GM19455 (cell line): ENCODE measurements around the gene EPAS1.

Experiments used
- ATAC-seq: cut with Tn5 transposase; IDR thresholded peaks from one replicate; pipeline ENCODE4 v1.9.1; 2021; ENCODE audit not compliant: unreplicated experiment

EPAS1 gene

GRCh38 chr2:46380038-46380940 lies 83.1 kb downstream of the EPAS1 start:
- ATAC-seq = no peak

DNA sequence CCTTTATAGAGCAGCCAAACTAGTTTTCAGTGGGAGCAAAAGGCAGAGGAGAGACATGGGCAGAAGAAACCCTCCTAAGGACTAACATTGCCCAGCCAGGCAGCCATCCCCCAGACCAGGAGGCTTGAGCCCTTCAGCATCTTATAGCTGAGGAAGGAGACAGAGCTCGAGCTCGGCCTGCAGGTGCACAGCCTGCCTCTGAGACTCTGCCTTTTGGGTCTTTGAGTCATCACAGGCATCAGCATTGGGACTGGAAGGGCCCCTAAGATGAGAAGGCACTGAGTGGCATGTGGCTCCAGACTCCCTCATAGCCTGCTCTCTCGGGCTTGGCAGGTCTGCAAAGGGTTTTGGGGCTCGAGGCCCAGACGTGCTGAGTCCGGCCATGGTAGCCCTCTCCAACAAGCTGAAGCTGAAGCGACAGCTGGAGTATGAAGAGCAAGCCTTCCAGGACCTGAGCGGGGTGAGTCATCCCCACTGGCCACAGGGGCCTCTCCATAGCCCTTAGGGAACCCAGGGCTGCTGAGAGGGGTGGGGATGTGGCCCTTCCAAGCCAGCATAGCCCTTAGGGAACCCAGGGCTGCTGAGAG lies 84.1 kb downstream of the EPAS1 start:
- ATAC-seq = no peak

DNA sequence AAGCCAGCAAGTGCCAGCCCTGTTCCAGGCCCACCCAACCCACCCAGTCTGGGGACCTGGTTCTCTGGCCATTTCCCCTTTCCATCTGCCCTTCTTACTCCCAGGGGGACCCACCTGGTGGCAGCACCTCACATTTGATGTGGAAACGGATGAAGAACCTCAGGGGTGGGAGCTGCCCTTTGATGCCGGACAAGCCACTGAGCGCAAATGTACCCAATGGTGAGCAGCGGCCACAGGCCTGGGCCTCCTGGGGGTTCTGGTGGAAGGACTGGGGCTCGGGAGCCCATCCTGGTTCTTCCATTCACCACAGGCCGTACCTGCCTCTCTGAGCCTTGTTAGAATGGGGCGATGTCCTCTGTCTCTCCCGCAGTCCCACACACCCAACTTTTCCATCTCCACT lies 84.7 kb downstream of the EPAS1 start:
- ATAC-seq = no peak

DNA sequence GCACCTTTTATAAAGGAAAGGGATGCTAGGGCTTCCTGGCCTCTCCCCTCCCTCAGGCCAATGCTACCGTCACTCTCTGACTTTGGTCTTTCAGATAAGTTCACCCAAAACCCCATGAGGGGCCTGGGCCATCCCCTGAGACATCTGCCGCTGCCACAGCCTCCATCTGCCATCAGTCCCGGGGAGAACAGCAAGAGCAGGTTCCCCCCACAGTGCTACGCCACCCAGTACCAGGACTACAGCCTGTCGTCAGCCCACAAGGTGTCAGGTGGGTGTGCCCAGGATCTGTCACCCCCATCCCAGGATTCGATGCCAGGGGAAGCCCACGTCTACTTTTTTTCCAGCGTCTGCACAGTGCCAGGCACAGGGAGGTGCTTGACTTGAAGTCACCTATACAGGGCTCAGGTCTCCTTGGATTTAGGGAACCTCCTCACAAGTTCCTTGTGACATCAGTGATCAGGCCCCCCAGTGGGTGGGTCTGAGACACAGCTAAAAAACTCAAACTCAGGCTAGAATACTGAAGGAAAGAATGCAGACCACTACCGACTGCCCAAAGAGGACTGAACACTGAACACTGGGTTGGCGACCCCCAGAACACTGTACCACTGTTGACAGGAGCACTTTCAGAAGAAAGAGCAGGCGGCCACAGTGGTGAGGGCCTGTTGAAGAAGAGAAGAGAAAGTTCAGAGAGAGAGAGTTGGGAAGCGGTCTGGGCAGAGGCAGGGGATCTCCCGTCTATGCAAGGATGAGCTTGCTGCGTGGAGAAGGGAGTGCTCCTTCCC lies 85.3 kb downstream of the EPAS1 start:
- no peak for ATAC-seq

DNA sequence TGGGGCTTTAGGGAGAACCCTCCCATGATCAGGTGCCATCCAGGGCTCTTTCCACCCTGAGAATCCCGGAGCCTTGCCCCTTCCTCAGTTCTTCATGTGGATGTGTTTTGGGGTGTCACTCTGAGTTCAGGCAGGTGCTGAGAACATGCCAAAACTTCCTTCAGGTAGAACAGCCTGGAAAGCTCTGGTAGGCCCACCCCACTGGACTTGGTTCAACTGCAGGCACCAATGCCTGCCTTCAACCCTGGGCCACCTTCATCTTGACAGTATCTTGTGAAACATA lies 85.8 kb downstream of the EPAS1 start:
- no peak for ATAC-seq

DNA sequence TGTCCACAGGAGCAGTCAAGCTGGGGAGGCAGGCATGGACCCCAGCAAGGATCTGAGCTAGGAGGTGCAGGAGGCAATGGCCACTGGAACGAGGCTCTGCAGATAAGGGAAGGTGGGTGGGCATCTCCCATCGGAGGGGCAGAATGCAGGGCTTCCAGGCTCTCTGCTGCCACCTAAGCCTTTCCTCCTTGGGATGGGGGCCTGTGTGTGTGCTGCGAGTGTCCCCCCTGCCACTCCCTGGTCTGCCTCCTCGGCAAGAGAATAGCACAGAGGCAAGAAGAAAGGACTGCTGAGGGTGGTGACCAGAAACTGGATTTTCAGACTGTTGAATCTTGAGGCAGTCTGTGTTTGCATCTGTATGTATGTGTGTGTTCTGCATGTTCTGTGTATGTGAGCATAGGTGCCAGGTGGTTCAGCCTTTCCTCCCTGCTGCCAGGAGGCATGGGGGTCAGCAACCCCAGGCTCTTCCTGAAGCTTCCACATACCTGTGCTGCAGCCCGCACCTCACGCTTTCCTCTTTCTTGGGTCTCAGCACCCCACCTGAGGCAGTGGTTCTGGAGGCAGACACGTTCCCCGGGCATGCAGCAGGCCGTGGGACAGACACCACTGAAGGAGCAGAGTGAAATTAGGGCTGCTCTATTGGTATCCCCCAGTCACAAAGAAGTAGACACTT lies 86.7 kb downstream of the EPAS1 start:
- ATAC-seq = no peak

- no peak for ATAC-seq
Observed at GRCh38 chr2:46384457-46384815, 87.2 kb downstream of the EPAS1 start.

GRCh38 chr2:46385786-46386577 lies 88.8 kb downstream of the EPAS1 start:
- ATAC-seq = no peak

GRCh38 chr2:46386763-46387162 lies 89.6 kb downstream of the EPAS1 start:
- no peak for ATAC-seq

- no peak for ATAC-seq
Observed at GRCh38 chr2:46387292-46387691, 90.1 kb downstream of the EPAS1 start.

GRCh38 chr2:46387886-46388515 lies 90.8 kb downstream of the EPAS1 start:
- ATAC-seq = no peak

GRCh38 chr2:46388881-46389280 lies 91.7 kb downstream of the EPAS1 start:
- no peak for ATAC-seq

- ATAC-seq = no peak
Observed at GRCh38 chr2:46389417-46389916, 92.3 kb downstream of the EPAS1 start.

DNA sequence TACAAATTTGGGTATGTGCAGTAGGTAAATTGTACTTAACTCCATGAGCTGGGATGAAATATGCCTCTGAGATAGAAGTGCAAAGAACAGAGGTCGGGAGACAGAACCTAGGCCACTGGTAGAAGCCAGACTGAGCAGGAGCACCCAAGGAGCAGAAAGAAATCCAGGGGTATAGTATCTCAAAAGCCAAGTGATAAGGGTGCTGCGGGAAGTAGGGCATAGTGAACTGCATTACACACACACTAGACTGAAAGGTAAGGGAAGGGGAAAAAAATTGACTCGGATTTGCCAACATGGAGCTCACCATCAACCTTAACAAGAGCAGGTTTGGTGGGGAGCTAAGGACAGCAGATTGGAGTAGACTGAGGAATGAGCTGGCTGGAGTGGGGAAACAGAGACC lies 92.8 kb downstream of the EPAS1 start:
- no peak for ATAC-seq

DNA sequence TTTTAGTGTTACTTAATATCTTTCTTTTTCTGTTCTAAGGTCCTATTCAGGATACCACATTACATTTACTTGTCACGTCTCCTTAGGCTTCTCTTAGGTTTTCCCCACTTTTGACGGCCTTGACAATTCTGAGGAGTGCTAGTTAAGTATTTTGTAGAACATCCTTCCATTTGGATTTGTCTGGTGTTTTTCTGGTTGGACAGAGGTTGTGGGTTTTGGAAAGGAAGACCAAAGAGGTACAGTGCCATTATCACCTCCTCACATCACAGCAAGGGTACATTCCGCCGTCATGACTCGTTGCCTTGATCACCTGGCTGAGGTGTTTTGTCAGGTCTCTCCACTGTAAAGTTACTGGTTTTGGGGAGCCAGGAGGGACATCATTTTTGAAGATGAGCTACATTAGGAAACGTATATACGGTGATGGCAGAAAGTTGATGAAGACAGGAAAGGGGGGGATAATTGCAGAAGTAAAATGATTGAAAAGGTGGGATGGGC lies 93.7 kb downstream of the EPAS1 start:
- no peak for ATAC-seq

DNA sequence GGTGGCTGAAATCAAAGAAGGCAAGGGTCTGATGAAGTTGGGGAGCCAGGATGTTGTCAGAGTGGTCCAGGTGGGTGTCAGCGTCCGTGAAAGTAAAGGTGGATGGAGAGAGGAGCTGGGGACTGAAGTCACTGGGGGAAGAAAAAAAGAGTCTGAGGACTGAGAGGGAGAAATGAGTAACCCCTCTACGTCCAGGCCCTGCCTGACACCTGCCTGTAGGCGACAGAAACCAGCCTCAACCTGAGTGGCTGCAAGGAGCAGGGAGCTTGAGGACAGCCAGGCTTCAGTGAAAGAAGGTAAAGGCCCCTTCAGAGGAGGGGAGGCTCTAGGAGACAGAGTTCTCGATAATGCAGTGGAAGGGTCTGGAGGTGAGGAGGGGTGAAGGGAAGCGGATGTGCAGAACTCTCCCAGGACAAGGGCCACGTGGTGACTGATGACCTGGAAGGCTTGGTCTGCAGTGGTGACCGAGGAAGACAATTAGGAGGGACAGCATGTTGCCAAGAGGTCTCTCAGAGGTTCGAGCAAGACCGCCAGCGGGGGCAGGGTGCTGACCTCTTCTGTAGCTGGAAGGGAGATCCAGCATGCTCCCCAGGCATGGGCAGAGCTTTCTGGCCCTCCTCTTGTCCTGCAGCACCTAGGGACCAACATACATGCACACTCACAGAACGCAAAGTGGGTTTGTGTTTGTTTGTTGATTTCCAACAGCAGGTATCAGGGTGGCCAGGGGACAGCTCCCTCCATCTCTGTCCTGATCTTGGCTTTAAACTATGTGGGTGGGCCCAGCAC lies 95.5 kb downstream of the EPAS1 start:
- ATAC-seq = no peak

GRCh38 chr2:46393347-46393820 lies 96.2 kb downstream of the EPAS1 start:
- ATAC-seq = no peak

DNA sequence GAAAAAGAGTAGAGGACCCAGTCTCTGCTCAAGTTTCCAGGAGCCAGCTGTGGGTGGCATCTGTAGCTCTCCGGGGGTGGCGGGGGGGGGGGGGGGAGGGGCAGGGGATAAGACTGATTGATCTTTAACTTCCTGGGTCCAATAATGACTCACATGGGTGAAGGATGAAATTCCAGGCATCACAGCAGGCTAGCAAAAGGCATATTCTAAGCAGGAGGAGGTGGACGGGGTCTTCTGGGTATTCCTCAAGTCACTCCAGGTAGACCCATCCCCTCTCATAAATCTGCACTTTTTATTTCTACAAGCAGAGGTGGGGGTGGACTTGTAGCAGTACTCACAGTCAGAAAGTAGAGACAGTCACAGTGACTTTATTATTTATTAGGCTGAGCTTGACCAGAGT lies 96.7 kb downstream of the EPAS1 start:
- no peak for ATAC-seq
